ENCODE data around the gene DAB2IP.

The DAB2IP gene

GRCh38 chr9:121748727-121749423 lies 97.4 kb downstream of the DAB2IP start:
- 98% methylated on average over 10 of the region's 11 CpGs for WGBS (ENCODE audit: insufficient coverage)
- Histone ChIP-seq H3K36me3 (ENCODE audit: control insufficient read depth in 4 of 4, insufficient read depth in 4 of 4, low read length in 3 of 4) (no peaks in the 10 kb centered on the region), H3K27ac (ENCODE audit: insufficient read depth in 1 of 2, low read depth in 1 of 2, low read length in 2 of 2, poor library complexity in 1 of 2, severe bottlenecking in 2 of 2) (no peak overlapping the region), H3K4me1 (ENCODE audit: control extremely low read depth in 1 of 4, control insufficient read depth in 4 of 4, insufficient read depth in 4 of 4, low read length in 3 of 4) (no peaks in the 10 kb centered on the region), H3K27me3 (replicated peaks in 2 of 5; ENCODE audit: control insufficient read depth in 4 of 5, insufficient read depth in 5 of 5, low read length in 4 of 5) (no peaks in the 10 kb centered on the region), H3K9me3 (ENCODE audit: control extremely low read depth in 1 of 5, control insufficient read depth in 4 of 5, insufficient read depth in 2 of 5, low read depth in 1 of 5, low read length in 4 of 5) (no peaks in the 10 kb centered on the region), H3K4me3 (ENCODE audit: control insufficient read depth in 1 of 7, extremely low read depth in 1 of 7, insufficient read depth in 4 of 7, low read depth in 2 of 7, low read length in 6 of 7) (no peak overlapping the region)
- ChIA-PET POLR2A (no interaction called here), CTCF (interaction anchor here (1.5 kb wide), 1 partner anchor 21 kb away, joined by 4 read pairs; no protein-coding TSS in a partner anchor)
- DNase-seq, result no peak

GRCh38 chr9:121749614-121750013 lies 98.2 kb downstream of the DAB2IP start:
- CTCF ChIA-PET, result no interaction called here
- H3K27ac ChIP-seq (ENCODE audit: insufficient read depth in 1 of 2, low read depth in 1 of 2, low read length in 2 of 2, poor library complexity in 1 of 2, severe bottlenecking in 2 of 2), result no peak overlapping the region
- H3K4me1 ChIP-seq (ENCODE audit: control extremely low read depth in 1 of 4, control insufficient read depth in 4 of 4, insufficient read depth in 4 of 4, low read length in 3 of 4), result no peaks in the 10 kb centered on the region
- no peak for DNase-seq
- no peaks in the 10 kb centered on the region for H3K27me3 ChIP-seq (replicated peaks in 2 of 5; ENCODE audit: control insufficient read depth in 4 of 5, insufficient read depth in 5 of 5, low read length in 4 of 5)
- WGBS (ENCODE audit: insufficient coverage), result 98% methylated on average over 8 of the region's 10 CpGs
- no peaks in the 10 kb centered on the region for H3K9me3 ChIP-seq (ENCODE audit: control extremely low read depth in 1 of 5, control insufficient read depth in 4 of 5, insufficient read depth in 2 of 5, low read depth in 1 of 5, low read length in 4 of 5)
- H3K4me3 ChIP-seq (ENCODE audit: control insufficient read depth in 1 of 7, extremely low read depth in 1 of 7, insufficient read depth in 4 of 7, low read depth in 2 of 7, low read length in 6 of 7), result no peak overlapping the region
- POLR2A ChIA-PET, result no interaction called here
- H3K36me3 ChIP-seq (ENCODE audit: control insufficient read depth in 4 of 4, insufficient read depth in 4 of 4, low read length in 3 of 4), result no peaks in the 10 kb centered on the region

- Histone ChIP-seq H3K27me3 (replicated peaks in 2 of 5; ENCODE audit: control insufficient read depth in 4 of 5, insufficient read depth in 5 of 5, low read length in 4 of 5) (no peaks in the 10 kb centered on the region), H3K36me3 (ENCODE audit: control insufficient read depth in 4 of 4, insufficient read depth in 4 of 4, low read length in 3 of 4) (no peaks in the 10 kb centered on the region), H3K4me3 (ENCODE audit: control insufficient read depth in 1 of 7, extremely low read depth in 1 of 7, insufficient read depth in 4 of 7, low read depth in 2 of 7, low read length in 6 of 7) (no peak overlapping the region), H3K9me3 (ENCODE audit: control extremely low read depth in 1 of 5, control insufficient read depth in 4 of 5, insufficient read depth in 2 of 5, low read depth in 1 of 5, low read length in 4 of 5) (no peaks in the 10 kb centered on the region), H3K4me1 (ENCODE audit: control extremely low read depth in 1 of 4, control insufficient read depth in 4 of 4, insufficient read depth in 4 of 4, low read length in 3 of 4) (no peaks in the 10 kb centered on the region), H3K27ac (ENCODE audit: insufficient read depth in 1 of 2, low read depth in 1 of 2, low read length in 2 of 2, poor library complexity in 1 of 2, severe bottlenecking in 2 of 2) (no peak overlapping the region)
- POLR2A ChIA-PET, result no interaction called here
- 96% methylated on average over 7 of the region's 11 CpGs for WGBS (ENCODE audit: insufficient coverage)
- CTCF ChIA-PET, result interaction anchor here (1.3 kb wide), 1 partner anchor 15 kb away, joined by 4 read pairs; no protein-coding TSS in a partner anchor
- no peak for DNase-seq
Observed at GRCh38 chr9:121750259-121750714, 98.9 kb downstream of the DAB2IP start.

- ChIA-PET CTCF (interaction anchor here (1.2 to 1.3 kb wide), 2 partner anchors 16 to 57 kb away, joined by 4 read pairs; no protein-coding TSS in a partner anchor), POLR2A (no interaction called here)
- Histone ChIP-seq H3K9me3 (ENCODE audit: control extremely low read depth in 1 of 5, control insufficient read depth in 4 of 5, insufficient read depth in 2 of 5, low read depth in 1 of 5, low read length in 4 of 5) (no peaks in the 10 kb centered on the region), H3K36me3 (ENCODE audit: control insufficient read depth in 4 of 4, insufficient read depth in 4 of 4, low read length in 3 of 4) (no peaks in the 10 kb centered on the region), H3K27ac (ENCODE audit: insufficient read depth in 1 of 2, low read depth in 1 of 2, low read length in 2 of 2, poor library complexity in 1 of 2, severe bottlenecking in 2 of 2) (no peak overlapping the region), H3K4me1 (ENCODE audit: control extremely low read depth in 1 of 4, control insufficient read depth in 4 of 4, insufficient read depth in 4 of 4, low read length in 3 of 4) (no peaks in the 10 kb centered on the region), H3K27me3 (replicated peaks in 2 of 5; ENCODE audit: control insufficient read depth in 4 of 5, insufficient read depth in 5 of 5, low read length in 4 of 5) (no peaks in the 10 kb centered on the region), H3K4me3 (ENCODE audit: control insufficient read depth in 1 of 7, extremely low read depth in 1 of 7, insufficient read depth in 4 of 7, low read depth in 2 of 7, low read length in 6 of 7) (no peak overlapping the region)
- no peak for DNase-seq
- 96% methylated on average over 17 of the region's 17 CpGs for WGBS (ENCODE audit: insufficient coverage)
Observed at GRCh38 chr9:121750715-121751623, 99.5 kb downstream of the DAB2IP start.

GRCh38 chr9:121751686-121752445 lies 100.4 kb downstream of the DAB2IP start:
- Histone ChIP-seq H3K4me1 (ENCODE audit: control extremely low read depth in 1 of 4, control insufficient read depth in 4 of 4, insufficient read depth in 4 of 4, low read length in 3 of 4) (no peaks in the 10 kb centered on the region), H3K4me3 (ENCODE audit: control insufficient read depth in 1 of 7, extremely low read depth in 1 of 7, insufficient read depth in 4 of 7, low read depth in 2 of 7, low read length in 6 of 7) (no peak overlapping the region), H3K9me3 (ENCODE audit: control extremely low read depth in 1 of 5, control insufficient read depth in 4 of 5, insufficient read depth in 2 of 5, low read depth in 1 of 5, low read length in 4 of 5) (no peaks in the 10 kb centered on the region), H3K27me3 (replicated peaks in 2 of 5; ENCODE audit: control insufficient read depth in 4 of 5, insufficient read depth in 5 of 5, low read length in 4 of 5) (peaks cover 0 to under 1% (median 0%) of the 10 kb centered on the region in 5 experiments), H3K36me3 (ENCODE audit: control insufficient read depth in 4 of 4, insufficient read depth in 4 of 4, low read length in 3 of 4) (no peaks in the 10 kb centered on the region), H3K27ac (ENCODE audit: insufficient read depth in 1 of 2, low read depth in 1 of 2, low read length in 2 of 2, poor library complexity in 1 of 2, severe bottlenecking in 2 of 2) (no peak overlapping the region)
- 98% methylated on average over 12 of the region's 13 CpGs for WGBS (ENCODE audit: insufficient coverage)
- no peak for DNase-seq
- ChIA-PET POLR2A (no interaction called here), CTCF (interaction anchor here (1.2 kb wide), 1 partner anchor 58 kb away, joined by 4 read pairs; no protein-coding TSS in a partner anchor)

- Histone ChIP-seq H3K36me3 (ENCODE audit: control insufficient read depth in 4 of 4, insufficient read depth in 4 of 4, low read length in 3 of 4) (no peaks in the 10 kb centered on the region), H3K9me3 (ENCODE audit: control extremely low read depth in 1 of 5, control insufficient read depth in 4 of 5, insufficient read depth in 2 of 5, low read depth in 1 of 5, low read length in 4 of 5) (no peaks in the 10 kb centered on the region), H3K4me1 (ENCODE audit: control extremely low read depth in 1 of 4, control insufficient read depth in 4 of 4, insufficient read depth in 4 of 4, low read length in 3 of 4) (no peaks in the 10 kb centered on the region), H3K27ac (ENCODE audit: insufficient read depth in 1 of 2, low read depth in 1 of 2, low read length in 2 of 2, poor library complexity in 1 of 2, severe bottlenecking in 2 of 2) (no peak overlapping the region), H3K27me3 (replicated peaks in 2 of 5; ENCODE audit: control insufficient read depth in 4 of 5, insufficient read depth in 5 of 5, low read length in 4 of 5) (peaks cover 0 to 2% (median 0%) of the 10 kb centered on the region in 5 experiments), H3K4me3 (ENCODE audit: control insufficient read depth in 1 of 7, extremely low read depth in 1 of 7, insufficient read depth in 4 of 7, low read depth in 2 of 7, low read length in 6 of 7) (no peak overlapping the region)
- POLR2A ChIA-PET, result no interaction called here
- no peak for DNase-seq
- CTCF ChIA-PET, result interaction anchor here (2.3 kb wide), 1 partner anchor 18 kb away, joined by 6 read pairs; no protein-coding TSS in a partner anchor
- WGBS (ENCODE audit: insufficient coverage), result 98% methylated on average over 6 of the region's 9 CpGs
Observed at GRCh38 chr9:121752929-121753328, 101.5 kb downstream of the DAB2IP start.
